H1 (cell line): ENCODE results near the gene CTU1. TPM values are rescaled to one million over a fixed set of nuclear protein-coding genes. Genes with fewer than 3 reads are reported as not detected.

Experiments
- CTCF ChIA-PET: fragments of 300-600 bp; sonication (Branson Sonifier 250); formaldehyde crosslinking; loops from one replicate; lab custom pipeline; 2021; ENCODE audit not compliant: partially characterized antibody; lab: Charles Lee
- POLR2A ChIA-PET: fragments of 300-600 bp; sonication (Branson Sonifier 250); formaldehyde crosslinking; loops from one replicate; lab custom pipeline; 2021; ENCODE audit warnings: inconsistent platforms; ENCODE audit not compliant: partially characterized antibody; lab: Charles Lee
- DNase-seq, 2 experiments: peaks; one replicate each; pipeline versions ENCODE4 v3.0.0 to v3.0.0-alpha.2; 2010 to 2022; ENCODE audit warnings: low spot score in 2 of 2, low read depth in 1 of 2, mixed read lengths in 1 of 2
- FAIRE-seq: peaks from 2 replicates; lab custom pipeline; 2011; peaks lifted over from hg19 to GRCh38; lab: Jason Lieb, UNC
- H2AFZ ChIP-seq: 2 replicates; pipeline ENCODE4 v1.8.1; 2012; ENCODE audit warnings: low read length, inconsistent platforms
- H2AK5ac ChIP-seq: 2 replicates; pipeline ENCODE4 v1.6.1; 2013; ENCODE audit warnings: low read depth, low read length
- H2BK120ac ChIP-seq: replicated peaks from 2 replicates; pipeline ENCODE3; 2013; ENCODE audit warnings: low read depth, low read length, inconsistent platforms
- H2BK12ac ChIP-seq: 2 replicates; pipeline ENCODE4 v1.6.1; 2013; ENCODE audit warnings: low read depth, low read length
- H2BK15ac ChIP-seq: 2 replicates; pipeline ENCODE4 v1.6.1; 2013; ENCODE audit warnings: low read length
- H2BK20ac ChIP-seq: 2 replicates; pipeline ENCODE4 v1.6.1; 2013; ENCODE audit warnings: low read length
- H2BK5ac ChIP-seq: 2 replicates; pipeline ENCODE4 v1.6.1; 2013; ENCODE audit warnings: low read depth, low read length
- H3K14ac ChIP-seq: 2 replicates; pipeline ENCODE4 v1.6.1; 2013; ENCODE audit warnings: inconsistent platforms; ENCODE audit not compliant: insufficient read length
- H3K18ac ChIP-seq: 2 replicates; pipeline ENCODE4 v1.6.1; 2013; ENCODE audit warnings: low read length; ENCODE audit errors: extremely low read depth
- H3K23ac ChIP-seq: 2 replicates; pipeline ENCODE4 v1.6.1; 2013; ENCODE audit warnings: inconsistent platforms; ENCODE audit not compliant: insufficient read length
- H3K23me2 ChIP-seq: 2 replicates; pipeline ENCODE4 v1.6.1; 2013; ENCODE audit warnings: low read depth, low read length
- H3K27ac ChIP-seq: 2 replicates; pipeline ENCODE4 v1.6.1; 2011; ENCODE audit warnings: low read depth, low read length, inconsistent platforms
- H3K27me3 ChIP-seq, 4 experiments: replicated peaks in 1 of 4; 1 replicate in 1 of 4; 2 replicates in 3 of 4; pipeline versions ENCODE4 v1.6.1 to v1.8.1; 2011 to 2013; ENCODE audit warnings: low read length in 3 of 4, mild to moderate bottlenecking in 3 of 4, inconsistent platforms in 2 of 4, mixed read lengths in 2 of 4, moderate library complexity in 1 of 4; ENCODE audit not compliant: control insufficient read depth in 3 of 4, insufficient read depth in 3 of 4; ENCODE audit errors: extremely low read depth in 1 of 4
- H3K36me3 ChIP-seq, 4 experiments: 2 replicates each; pipeline versions ENCODE4 v1.6.1 to v1.8.1; 2011 to 2013; ENCODE audit warnings: mild to moderate bottlenecking in 4 of 4, low read length in 3 of 4, moderate library complexity in 2 of 4, control low read depth in 1 of 4, inconsistent platforms in 1 of 4; ENCODE audit not compliant: insufficient read depth in 4 of 4, control insufficient read depth in 2 of 4
- H3K4ac ChIP-seq: replicated peaks from 2 replicates; pipeline ENCODE3; 2013; ENCODE audit warnings: low read length, low read depth, mixed read lengths, inconsistent platforms; ENCODE audit not compliant: insufficient read length
- H3K4me1 ChIP-seq, 4 experiments: replicated peaks in 1 of 4; 1 replicate in 1 of 4; 2 replicates in 3 of 4; pipeline versions ENCODE4 v1.6.1 to v1.8.1; 2011 to 2013; ENCODE audit warnings: low read length in 3 of 4, inconsistent platforms in 2 of 4, mixed read lengths in 1 of 4; ENCODE audit not compliant: insufficient read depth in 4 of 4, control insufficient read depth in 3 of 4
- H3K4me2 ChIP-seq, 2 experiments: 2 replicates each; pipeline versions ENCODE4 v1.6.1 to v1.8.1; 2011 to 2013; ENCODE audit warnings: low read depth in 2 of 2, low read length in 2 of 2, control low read depth in 1 of 2, inconsistent platforms in 1 of 2, mild to moderate bottlenecking in 1 of 2; ENCODE audit not compliant: insufficient read depth in 1 of 2
- H3K4me3 ChIP-seq, 4 experiments: fragments of 200-600, 300-600 bp in 1 of 4; sonication (generic), shearing (Covaris generic), sonication (Bioruptor Twin) in 1 of 4; 2 replicates each; pipeline versions ENCODE4 v1.5.1 to v1.8.1; 2011 to 2016; ENCODE audit warnings: low read length in 4 of 4, low read depth in 3 of 4, control low read depth in 2 of 4, inconsistent platforms in 2 of 4, mild to moderate bottlenecking in 2 of 4, mixed read lengths in 1 of 4, moderate library complexity in 1 of 4; ENCODE audit not compliant: insufficient read depth in 2 of 4; ENCODE audit errors: extremely low read depth in 1 of 4
- H3K56ac ChIP-seq: replicated peaks from 2 replicates; pipeline ENCODE3; 2013; ENCODE audit warnings: low read depth, mild to moderate bottlenecking, mixed read lengths, low read length, inconsistent platforms; ENCODE audit not compliant: insufficient read length
- H3K79me1 ChIP-seq: 2 replicates; pipeline ENCODE4 v1.6.1; 2013; ENCODE audit warnings: low read depth, low read length, control low read depth
- H3K79me2 ChIP-seq, 2 experiments: 2 replicates each; pipeline versions ENCODE4 v1.6.1 to v1.8.1; 2012 to 2013; ENCODE audit warnings: low read length in 2 of 2, mild to moderate bottlenecking in 2 of 2, inconsistent platforms in 1 of 2; ENCODE audit not compliant: insufficient read depth in 2 of 2, control insufficient read depth in 1 of 2
- H3K9ac ChIP-seq, 4 experiments: replicated peaks in 1 of 4; 1 replicate in 1 of 4; 2 replicates in 3 of 4; pipeline versions ENCODE4 v1.6.1 to v1.8.1; 2011 to 2013; ENCODE audit warnings: low read depth in 3 of 4, low read length in 3 of 4, control low read depth in 2 of 4, mild to moderate bottlenecking in 2 of 4, moderate library complexity in 2 of 4, inconsistent platforms in 1 of 4; ENCODE audit errors: extremely low read depth in 1 of 4
- H3K9me3 ChIP-seq, 2 experiments: 2 replicates each; pipeline versions ENCODE4 v1.6.1 to v1.8.1; 2012 to 2013; ENCODE audit warnings: mild to moderate bottlenecking in 2 of 2, moderate library complexity in 2 of 2, control low read depth in 1 of 2, inconsistent platforms in 1 of 2, low read depth in 1 of 2, low read length in 1 of 2, mixed read lengths in 1 of 2; ENCODE audit not compliant: insufficient read depth in 2 of 2
- H4K20me1 ChIP-seq, 2 experiments: replicated peaks in 1 of 2; 2 replicates each; pipeline versions ENCODE3 to v1.8.1; 2011 to 2013; ENCODE audit warnings: inconsistent platforms in 2 of 2, low read length in 2 of 2, mild to moderate bottlenecking in 1 of 2; ENCODE audit not compliant: insufficient read depth in 2 of 2, control insufficient read depth in 1 of 2
- H4K5ac ChIP-seq: 2 replicates; pipeline ENCODE4 v1.6.1; 2013; ENCODE audit warnings: low read length, low read depth, mixed read lengths, inconsistent platforms; ENCODE audit not compliant: insufficient read length
- H4K8ac ChIP-seq: 2 replicates; pipeline ENCODE4 v1.8.0; 2013; ENCODE audit warnings: mild to moderate bottlenecking, moderate library complexity, low read length, inconsistent platforms; ENCODE audit not compliant: insufficient read depth; ENCODE audit errors: extremely low read depth
- H4K91ac ChIP-seq: replicated peaks from 2 replicates; pipeline ENCODE3; 2013; ENCODE audit warnings: low read length, mixed read lengths, inconsistent platforms; ENCODE audit not compliant: insufficient read length
- CEBPB ChIP-seq: IDR thresholded peaks from 2 replicates; pipeline ENCODE4 v1.6.1; 2012; ENCODE audit warnings: low read depth, low read length
- CHD1 ChIP-seq: IDR thresholded peaks from 2 replicates; pipeline ENCODE4 v1.6.1; 2012; ENCODE audit warnings: low read depth, low read length, improper control_type of control experiment
- CHD2 ChIP-seq: IDR thresholded peaks from 2 replicates; pipeline ENCODE4 v1.6.1; 2012; ENCODE audit warnings: low read length, improper control_type of control experiment
- E2F6 ChIP-seq: IDR thresholded peaks from 2 replicates; pipeline ENCODE4 v1.6.1; 2012; ENCODE audit warnings: inconsistent platforms
- HDAC6 ChIP-seq: IDR thresholded peaks from one replicate; pipeline ENCODE4 v1.7.1; 2012; ENCODE audit warnings: low read depth, mild to moderate bottlenecking, inconsistent platforms, low read length, moderate library complexity
- JUN ChIP-seq: IDR thresholded peaks from 2 replicates; pipeline ENCODE4 v1.6.1; 2011; ENCODE audit warnings: low read depth, mild to moderate bottlenecking, improper control_type of control experiment, low read length
- KDM1A ChIP-seq: fragments of 200-600, 300-600 bp; sonication (generic); IDR thresholded peaks from 2 replicates; pipeline ENCODE4 v1.7.1; 2016; ENCODE audit warnings: mild to moderate bottlenecking, low read length, borderline replicate concordance
- POLR2A ChIP-seq, 2 experiments: IDR thresholded peaks; 1 replicate in 1 of 2; 2 replicates in 1 of 2; pipeline ENCODE4 v1.6.1; 2011; ENCODE audit warnings: low read depth in 2 of 2, low read length in 2 of 2, mild to moderate bottlenecking in 2 of 2; ENCODE audit errors: control extremely low read depth in 1 of 2
- POLR2AphosphoS5 ChIP-seq: IDR thresholded peaks from 2 replicates; pipeline ENCODE4 v1.6.1; 2011; ENCODE audit warnings: low read depth, low read length
- RNF2 ChIP-seq: fragments of 200-900, 300-1000 bp; sonication (generic); IDR thresholded peaks from 2 replicates; pipeline ENCODE4 v1.7.1; 2016; ENCODE audit warnings: borderline replicate concordance, low read depth, mild to moderate bottlenecking, antibody characterized with exemption, low read length; ENCODE audit not compliant: poor library complexity, severe bottlenecking; ENCODE audit errors: missing control alignments
- RXRA ChIP-seq: IDR thresholded peaks from 2 replicates; pipeline ENCODE4 v1.6.1; 2011; ENCODE audit warnings: low read depth, mild to moderate bottlenecking, low read length, moderate library complexity; ENCODE audit not compliant: insufficient read depth
- SIX5 ChIP-seq: IDR thresholded peaks from 2 replicates; pipeline ENCODE4 v1.6.1; 2011; ENCODE audit warnings: mild to moderate bottlenecking, low read depth, low read length
- USF2 ChIP-seq: IDR thresholded peaks from 2 replicates; pipeline ENCODE4 v1.6.1; 2011; ENCODE audit warnings: low read length, improper control_type of control experiment
- WGBS, 2 experiments: shearing (Covaris generic) in 1 of 2; methylation state at CpG; one replicate each; pipeline versions ENCODE4 v1.1.6 to v1.1.7; 2013 to 2015; ENCODE audit warnings: low lambda C conversion rate in 2 of 2, mixed read lengths in 2 of 2, inconsistent platforms in 1 of 2, low coverage in 1 of 2, missing lambda C conversion rate in 1 of 2; ENCODE audit not compliant: insufficient replicate concordance in 2 of 2, insufficient coverage in 1 of 2, insufficient read length in 1 of 2; ENCODE audit errors: extremely low coverage in 1 of 2, missing lambda C conversion rate in 1 of 2; 5-methylcytosine and 5-hydroxymethylcytosine counted together
- polyA plus RNA-seq, 7 experiments: library from polyadenylated mRNA; depleted of rRNA in 3 of 7; stranded (reverse) in 5 of 7; unstranded in 2 of 7; fragments of >200 nt in 5 of 7; fragments of 200-250 nt in 2 of 7; gene quantifications; 1 replicate in 5 of 7; 2 replicates in 1 of 7; 4 replicates in 1 of 7; pipeline versions ENCODE4 v1.2.1 to v1.2.3, GENCODE V29; 2011 to 2013; ENCODE audit warnings: missing spikeins in 2 of 7, mixed read lengths in 2 of 7
- total RNA-seq: library from RNA; stranded (reverse); fragmentation: NEBNext Ultra II Directional; extraction: Animal tissue kit (Norgen Biotek cat#: 25700); gene quantifications from 2 replicates; pipeline ENCODE4 v1.2.1, GENCODE V29; 2021

CTU1 gene
- total and polyA plus RNA-seq, 2 of the 8 experiments (the other 6 are each of a cell fraction or from before 2014, with no cell fraction given), result 4.6 to 7.2 TPM

GRCh38 chr19:51127755-51128154 lies 19.5 kb upstream of the CTU1 start:
- Histone ChIP-seq H3K56ac (no peak overlapping the region), H3K9ac (no peak overlapping the region), H3K18ac (no peak overlapping the region), H4K91ac (no peak overlapping the region), H3K4me1 (no peaks in the 10 kb centered on the region; a peak in 1 of 7 replicates), H3K79me1 (no peaks in the 10 kb centered on the region), H2AK5ac (no peak overlapping the region), H3K36me3 (no peaks in the 10 kb centered on the region), H3K23ac (no peak overlapping the region), H3K14ac (no peak overlapping the region), H4K20me1 (no peaks in the 10 kb centered on the region), H2BK5ac (no peak overlapping the region), H3K4ac (no peak overlapping the region), H3K27ac (no peak overlapping the region), H3K79me2 (no peaks in the 10 kb centered on the region), H2BK120ac (no peak overlapping the region), H3K4me2 (no peak overlapping the region), H3K23me2 (no peaks in the 10 kb centered on the region; the same call in 1 of the 2 replicates), H2BK12ac (no peak overlapping the region), H2AFZ (no peak overlapping the region), H3K27me3 (no peaks in the 10 kb centered on the region; a peak in 1 of 7 replicates), H3K4me3 (no peak overlapping the region), H2BK15ac (no peak overlapping the region), H2BK20ac (no peak overlapping the region), H3K9me3 (no peaks in the 10 kb centered on the region), H4K8ac (no peak overlapping the region), H4K5ac (no peak overlapping the region)
- no peak for FAIRE-seq
- WGBS, 2 experiments, result 90% methylated on average over 4 of the region's 4 CpGs; no CpG with 5 or more reads in 1 of the 2 experiments
- ChIA-PET CTCF (interaction anchor here (1.2 kb wide), 1 partner anchor 31 kb away, joined by 3 read pairs; no protein-coding TSS in a partner anchor), POLR2A (interaction anchor here (1.7 kb wide), 1 partner anchor 10 kb away, joined by 4 read pairs; no protein-coding TSS in a partner anchor)
- DNase-seq, result no peak
- TF ChIP-seq POLR2AphosphoS5, result no peak
- no peak for TF ChIP-seq JUN
- TF ChIP-seq HDAC6, result no peak
- no peak for TF ChIP-seq KDM1A
- no peak for TF ChIP-seq USF2
- no peak for TF ChIP-seq CHD1
- TF ChIP-seq RNF2, result no peak
- no peak for TF ChIP-seq RXRA
- no peak for TF ChIP-seq E2F6
- no peak for TF ChIP-seq SIX5
- no peak for TF ChIP-seq CEBPB
- TF ChIP-seq POLR2A (IDR thresholded peaks at IDR 0.05; ENCODE audit: control extremely low read depth in 1 of 2, low read depth in 2 of 2, low read length in 2 of 2), result no peak
- TF ChIP-seq CHD2, result no peak
